RWPE2 (cell line): ENCODE data around the gene N4BP2L1.

Experiments used
- ATAC-seq: fragments of 200-7000 bp; cut with Tn5 transposase; 3 replicates; pipeline ENCODE4 v1.9.1; 2021; ENCODE audit warnings: low read depth
- DNase-seq: peaks from one replicate; pipeline ENCODE4 v3.0.0-alpha.2; 2020; ENCODE audit warnings: low spot score
- H3K27ac ChIP-seq: fragments of 450-650 bp; 2 replicates; pipeline ENCODE4 v1.5.1; 2017; ENCODE audit warnings: mild to moderate bottlenecking; ENCODE audit not compliant: poor library complexity, severe bottlenecking
- H3K27me3 ChIP-seq: fragments of 250-450 bp; sonication (Bioruptor Pico); 2 replicates; pipeline ENCODE4 v1.5.1; 2021; ENCODE audit warnings: mild to moderate bottlenecking, moderate library complexity; ENCODE audit not compliant: insufficient read depth, poor library complexity, severe bottlenecking
- H3K36me3 ChIP-seq: fragments of 250-450 bp; sonication (Bioruptor Pico); 2 replicates; pipeline ENCODE4 v1.5.1; 2020; ENCODE audit warnings: low read depth, mild to moderate bottlenecking, moderate library complexity
- H3K4me1 ChIP-seq: fragments of 250-450 bp; sonication (Bioruptor Pico); 2 replicates; pipeline ENCODE4 v1.5.1; 2021; ENCODE audit warnings: mild to moderate bottlenecking, moderate library complexity; ENCODE audit not compliant: insufficient read depth, poor library complexity, severe bottlenecking
- H3K4me3 ChIP-seq: fragments of 250-450 bp; sonication (Bioruptor Pico); 2 replicates; pipeline ENCODE4 v1.5.1; 2021; ENCODE audit warnings: mild to moderate bottlenecking, moderate library complexity; ENCODE audit not compliant: severe bottlenecking
- H3K9me3 ChIP-seq: fragments of 250-450 bp; sonication (Bioruptor Pico); 2 replicates; pipeline ENCODE4 v1.5.1; 2021; ENCODE audit warnings: mild to moderate bottlenecking, moderate library complexity; ENCODE audit not compliant: severe bottlenecking
- CTCF ChIP-seq: fragments of 450-650 bp; IDR thresholded peaks from one replicate; pipeline ENCODE4 v1.5.1; 2017; ENCODE audit warnings: mild to moderate bottlenecking, moderate library complexity; ENCODE audit not compliant: poor library complexity, severe bottlenecking

N4BP2L1 gene

DNA sequence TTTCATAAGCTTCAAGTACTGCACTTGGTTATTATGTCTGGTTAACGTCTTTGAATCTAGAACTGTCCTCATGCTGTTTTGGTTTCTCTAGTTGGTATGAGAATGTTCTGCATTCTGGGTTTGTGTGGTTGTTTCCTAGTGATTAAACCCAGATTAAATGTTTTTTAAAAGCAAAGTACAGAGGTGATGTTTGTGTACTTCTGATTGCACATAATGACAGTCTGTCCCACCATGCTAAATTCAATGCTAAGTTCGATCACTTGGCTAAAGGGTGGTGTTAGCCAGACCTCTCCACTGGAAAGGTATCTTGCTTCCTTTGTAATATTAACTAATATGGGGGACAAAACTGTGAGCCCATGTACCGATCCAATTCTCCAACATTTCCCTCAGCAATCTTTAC lies 14.6 kb downstream of the N4BP2L1 start:
- H3K9me3 ChIP-seq = no peaks in the 10 kb centered on the region
- TF ChIP-seq CTCF = no peak
- H3K27me3 ChIP-seq = no peaks in the 10 kb centered on the region
- DNase-seq = no peak
- no peaks in the 10 kb centered on the region for H3K36me3 ChIP-seq
- ATAC-seq = no peak
- no peak overlapping the region for H3K27ac ChIP-seq
- no peaks in the 10 kb centered on the region for H3K4me1 ChIP-seq
- no peak overlapping the region for H3K4me3 ChIP-seq

- Histone ChIP-seq H3K27ac (no peak overlapping the region), H3K36me3 (no peaks in the 10 kb centered on the region), H3K4me3 (no peak overlapping the region), H3K4me1 (no peaks in the 10 kb centered on the region), H3K9me3 (no peaks in the 10 kb centered on the region), H3K27me3 (no peaks in the 10 kb centered on the region)
- ATAC-seq (no peak), DNase-seq (no peak)
- no peak for TF ChIP-seq CTCF
Observed at GRCh38 chr13:32409561-32410421, 18.1 kb downstream of the N4BP2L1 start.

GRCh38 chr13:32409001-32409313 lies 19.0 kb downstream of the N4BP2L1 start:
- no peaks in the 10 kb centered on the region for H3K36me3 ChIP-seq
- H3K9me3 ChIP-seq = no peaks in the 10 kb centered on the region
- no peaks in the 10 kb centered on the region for H3K27me3 ChIP-seq
- TF ChIP-seq CTCF = no peak
- H3K27ac ChIP-seq = no peak overlapping the region
- H3K4me1 ChIP-seq = no peaks in the 10 kb centered on the region
- ATAC-seq = no peak
- DNase-seq = no peak
- no peak overlapping the region for H3K4me3 ChIP-seq

GRCh38 chr13:32408296-32409000 lies 19.5 kb downstream of the N4BP2L1 start:
- DNase-seq = no peak
- H3K9me3 ChIP-seq = no peaks in the 10 kb centered on the region
- H3K4me1 ChIP-seq = no peaks in the 10 kb centered on the region
- no peak overlapping the region for H3K27ac ChIP-seq
- no peak for ATAC-seq
- H3K36me3 ChIP-seq = no peaks in the 10 kb centered on the region
- no peak overlapping the region for H3K4me3 ChIP-seq
- no peaks in the 10 kb centered on the region for H3K27me3 ChIP-seq
- TF ChIP-seq CTCF = no peak

- ATAC-seq (no peak), DNase-seq (no peak)
- Histone ChIP-seq H3K27me3 (no peaks in the 10 kb centered on the region), H3K9me3 (no peaks in the 10 kb centered on the region), H3K4me1 (no peaks in the 10 kb centered on the region), H3K36me3 (no peaks in the 10 kb centered on the region), H3K4me3 (no peak overlapping the region), H3K27ac (no peak overlapping the region)
- TF ChIP-seq CTCF = no peak
Observed at GRCh38 chr13:32407854-32408253, 20.1 kb downstream of the N4BP2L1 start.
